C4-2B (cell line): ENCODE measurements around the gene AFAP1.

ENCODE experiments used
- H3K27ac ChIP-seq: fragments of 450-650 bp; 2 replicates; pipeline ENCODE4 v1.5.1; 2017
- ZFX ChIP-seq: fragments of 450-650 bp; IDR thresholded peaks from 2 replicates; pipeline ENCODE4 v1.6.1; 2017
- TF ChIP-seq, protein P1 (sequence below): fragments of 450-650 bp; conservative IDR thresholded peaks from 2 replicates; pipeline ENCODE4 v1.5.1; 2017; ENCODE audit warnings: mild to moderate bottlenecking

Gene AFAP1

DNA sequence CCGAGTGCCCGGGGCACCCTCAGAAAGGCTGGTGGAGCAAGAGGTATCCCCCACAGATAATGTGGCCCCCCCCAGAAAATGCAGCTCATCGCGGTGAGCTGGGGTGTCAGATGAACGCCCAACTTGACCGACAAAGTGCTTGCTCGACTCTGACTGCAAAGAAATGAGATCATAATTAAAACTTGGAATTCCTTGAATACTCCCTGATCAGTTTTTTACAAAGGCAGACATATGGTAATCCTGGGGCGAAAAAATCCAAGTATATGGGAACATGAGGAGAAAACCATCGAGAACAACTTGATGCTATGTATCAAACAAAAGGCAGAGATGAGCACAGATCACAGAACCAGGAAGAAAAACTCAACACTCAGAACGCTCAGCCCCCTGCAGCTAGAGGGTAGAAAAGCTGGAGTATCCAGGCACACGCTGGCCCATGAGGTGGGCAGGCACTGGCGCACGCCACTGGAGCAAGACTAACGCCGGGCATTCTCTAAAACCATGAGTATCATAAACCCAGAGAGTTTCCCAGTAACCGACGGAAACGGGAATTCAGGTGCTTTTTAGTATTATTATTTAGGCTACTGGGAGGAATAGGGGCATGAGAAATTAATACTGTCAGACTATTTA lies 127.3 kb downstream of the AFAP1 start:
- TF ChIP-seq, protein P1, sequence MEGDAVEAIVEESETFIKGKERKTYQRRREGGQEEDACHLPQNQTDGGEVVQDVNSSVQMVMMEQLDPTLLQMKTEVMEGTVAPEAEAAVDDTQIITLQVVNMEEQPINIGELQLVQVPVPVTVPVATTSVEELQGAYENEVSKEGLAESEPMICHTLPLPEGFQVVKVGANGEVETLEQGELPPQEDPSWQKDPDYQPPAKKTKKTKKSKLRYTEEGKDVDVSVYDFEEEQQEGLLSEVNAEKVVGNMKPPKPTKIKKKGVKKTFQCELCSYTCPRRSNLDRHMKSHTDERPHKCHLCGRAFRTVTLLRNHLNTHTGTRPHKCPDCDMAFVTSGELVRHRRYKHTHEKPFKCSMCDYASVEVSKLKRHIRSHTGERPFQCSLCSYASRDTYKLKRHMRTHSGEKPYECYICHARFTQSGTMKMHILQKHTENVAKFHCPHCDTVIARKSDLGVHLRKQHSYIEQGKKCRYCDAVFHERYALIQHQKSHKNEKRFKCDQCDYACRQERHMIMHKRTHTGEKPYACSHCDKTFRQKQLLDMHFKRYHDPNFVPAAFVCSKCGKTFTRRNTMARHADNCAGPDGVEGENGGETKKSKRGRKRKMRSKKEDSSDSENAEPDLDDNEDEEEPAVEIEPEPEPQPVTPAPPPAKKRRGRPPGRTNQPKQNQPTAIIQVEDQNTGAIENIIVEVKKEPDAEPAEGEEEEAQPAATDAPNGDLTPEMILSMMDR, result no peak
- no peak for TF ChIP-seq ZFX
- H3K27ac ChIP-seq, result no peak overlapping the region

DNA sequence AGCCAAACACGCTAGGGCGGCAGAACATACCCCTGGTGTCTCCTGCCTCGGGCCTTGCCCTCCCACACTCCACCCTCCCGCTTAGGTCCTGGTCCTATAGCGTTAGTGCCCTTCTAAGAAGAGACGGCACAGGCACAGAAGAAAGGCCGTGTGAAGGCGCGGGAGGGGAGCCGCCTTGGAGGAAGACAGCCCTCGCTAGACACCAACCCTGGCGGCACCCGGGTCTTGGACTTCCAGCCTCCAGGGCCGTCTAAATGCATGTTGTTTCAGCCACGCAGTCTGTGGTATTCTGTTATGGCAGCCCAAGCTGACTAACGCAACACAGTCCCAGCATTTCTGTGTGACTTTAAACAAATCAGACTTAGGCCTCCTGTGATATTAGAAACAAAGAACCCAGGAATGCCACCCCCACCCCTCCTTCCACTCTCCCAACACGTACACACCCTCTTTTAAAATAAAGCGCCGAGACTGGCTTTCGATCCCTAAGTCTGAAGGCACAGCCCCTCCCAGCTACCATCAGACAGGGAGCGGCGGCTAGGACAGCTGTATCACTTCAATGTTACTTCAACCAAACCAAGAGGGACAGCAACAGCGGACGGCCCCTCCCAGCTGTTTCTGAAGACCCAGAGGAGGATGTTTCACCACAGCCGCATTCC lies 128.0 kb downstream of the AFAP1 start:
- no peak for TF ChIP-seq ZFX
- TF ChIP-seq, protein P1, result no peak

DNA sequence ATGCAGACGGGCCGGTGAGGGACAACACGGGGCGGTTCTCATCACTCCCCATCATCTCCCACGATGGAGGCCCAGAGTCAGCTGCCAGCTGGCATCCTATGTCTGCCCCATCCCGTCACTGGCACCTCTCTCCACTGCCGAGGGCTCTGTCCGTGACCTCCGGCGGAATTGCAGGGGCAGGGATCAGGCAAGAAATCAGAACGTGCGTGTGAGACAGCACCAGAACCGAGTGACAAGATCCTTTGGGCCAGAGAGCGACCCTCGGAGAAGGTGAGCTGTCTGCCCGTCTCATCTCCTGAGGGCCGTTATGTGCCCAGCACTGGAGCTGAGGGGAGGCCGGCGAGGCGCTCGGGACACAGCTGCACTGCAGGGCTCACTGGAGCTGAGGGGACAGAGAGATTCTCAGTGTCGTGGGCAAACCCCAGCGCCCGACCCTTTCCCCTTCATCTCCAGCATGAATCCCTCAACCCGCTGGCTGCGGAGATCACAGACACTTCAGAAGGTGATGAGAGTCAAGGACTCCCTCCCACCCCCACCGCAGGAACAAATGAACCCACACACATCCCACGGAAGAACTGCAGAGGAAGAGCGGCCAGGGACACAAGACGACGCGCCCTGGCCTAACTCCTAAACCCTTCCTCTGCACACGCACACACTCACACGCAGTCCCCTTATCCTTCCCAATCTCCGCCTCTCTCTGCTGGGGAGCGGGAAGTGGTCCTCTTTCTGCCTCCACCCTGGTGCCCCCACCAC lies 128.7 kb downstream of the AFAP1 start:
- TF ChIP-seq ZFX, result no peak
- TF ChIP-seq, protein P1, result no peak
- no peak overlapping the region for H3K27ac ChIP-seq

More for the DNA sequence above, 128.0 kb downstream of the AFAP1 start:
- H3K27ac ChIP-seq, result no peak overlapping the region

DNA sequence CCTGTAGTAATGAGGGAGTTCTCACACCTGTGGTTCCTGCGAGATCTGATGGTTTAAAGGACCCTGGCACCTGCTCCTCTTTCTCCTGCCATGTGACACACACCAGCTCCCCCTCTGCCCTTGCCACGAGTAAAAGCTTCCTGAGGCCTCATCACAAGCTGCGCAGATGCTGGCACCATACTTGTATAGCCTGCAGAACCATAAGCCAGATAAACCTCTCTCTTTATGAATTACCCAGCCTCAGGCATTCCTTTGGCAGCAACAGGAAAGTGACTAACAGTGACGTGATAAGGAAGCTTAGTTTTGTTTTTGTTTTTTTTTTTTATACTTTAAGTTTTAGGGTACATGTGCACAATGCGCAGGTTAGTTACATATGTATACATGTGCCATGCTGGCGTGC lies 130.9 kb downstream of the AFAP1 start:
- TF ChIP-seq, protein P1, result no peak
- TF ChIP-seq ZFX, result no peak
- H3K27ac ChIP-seq, result no peak overlapping the region

DNA sequence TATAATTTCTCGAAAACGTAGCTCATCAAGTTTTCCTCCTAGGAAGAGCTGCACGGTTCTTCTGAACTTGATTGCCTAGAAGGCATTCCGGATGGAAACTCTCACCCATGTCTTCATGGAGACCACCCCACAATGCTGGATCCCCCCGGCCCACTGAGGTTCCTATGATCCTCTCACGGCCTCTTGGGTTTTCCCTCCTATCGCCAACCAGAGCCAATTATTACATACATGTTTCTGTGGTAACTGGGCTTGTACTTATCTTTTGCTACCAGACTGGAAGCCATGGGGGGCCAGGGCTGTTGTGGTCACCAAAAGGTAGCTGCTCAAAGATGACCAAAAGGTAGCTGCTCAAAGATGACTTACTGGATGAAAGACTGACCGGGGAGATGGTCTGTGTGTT lies 131.5 kb downstream of the AFAP1 start:
- TF ChIP-seq, protein P1, result no peak
- TF ChIP-seq ZFX, result no peak
- no peak overlapping the region for H3K27ac ChIP-seq

DNA sequence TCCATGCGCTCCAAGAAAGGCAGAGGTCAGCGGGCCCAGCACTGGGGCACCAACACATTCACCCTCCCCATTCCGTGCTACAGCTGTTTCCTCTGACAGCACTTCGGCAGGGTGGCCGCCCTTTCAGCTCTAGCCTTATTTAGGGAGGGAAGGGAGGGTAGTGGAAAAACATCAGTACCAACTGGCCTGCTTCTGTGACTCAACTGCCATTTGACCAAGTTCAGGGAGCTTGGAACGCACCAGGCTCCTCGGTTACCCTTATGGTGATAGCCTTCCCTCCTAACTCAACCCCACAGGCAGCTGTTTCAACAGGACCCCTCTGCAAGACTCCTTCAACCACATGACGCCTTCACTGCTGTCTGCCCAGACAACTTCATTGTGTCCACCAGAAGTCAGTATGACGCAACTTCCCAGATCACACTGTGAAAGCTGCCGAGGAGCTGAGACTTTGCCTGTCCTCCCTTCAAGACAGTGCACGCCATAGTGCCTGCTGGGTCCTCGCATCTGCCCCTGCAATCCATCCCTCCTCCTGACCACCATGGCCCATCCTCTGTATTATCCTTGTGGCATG lies 132.2 kb downstream of the AFAP1 start:
- H3K27ac ChIP-seq, result no peak overlapping the region
- TF ChIP-seq ZFX, result no peak
- TF ChIP-seq, protein P1, result no peak
